D721Med (cell line): ENCODE results near the gene SERPINB12.

Source experiments
- DNase-seq: peaks from one replicate; pipeline ENCODE4 v3.0.0; 2011; ENCODE audit warnings: low spot score; ENCODE audit not compliant: insufficient read length
- FAIRE-seq: peaks from 2 replicates; lab custom pipeline; 2011; peaks lifted over from hg19 to GRCh38; lab: Jason Lieb, UNC
- TF ChIP-seq, protein P1 (sequence below): IDR thresholded peaks from 2 replicates; pipeline ENCODE4 v1.5.1; 2012; ENCODE audit warnings: mild to moderate bottlenecking, control low read depth; ENCODE audit not compliant: insufficient read depth; ENCODE audit errors: missing control alignments

The SERPINB12 gene

DNA sequence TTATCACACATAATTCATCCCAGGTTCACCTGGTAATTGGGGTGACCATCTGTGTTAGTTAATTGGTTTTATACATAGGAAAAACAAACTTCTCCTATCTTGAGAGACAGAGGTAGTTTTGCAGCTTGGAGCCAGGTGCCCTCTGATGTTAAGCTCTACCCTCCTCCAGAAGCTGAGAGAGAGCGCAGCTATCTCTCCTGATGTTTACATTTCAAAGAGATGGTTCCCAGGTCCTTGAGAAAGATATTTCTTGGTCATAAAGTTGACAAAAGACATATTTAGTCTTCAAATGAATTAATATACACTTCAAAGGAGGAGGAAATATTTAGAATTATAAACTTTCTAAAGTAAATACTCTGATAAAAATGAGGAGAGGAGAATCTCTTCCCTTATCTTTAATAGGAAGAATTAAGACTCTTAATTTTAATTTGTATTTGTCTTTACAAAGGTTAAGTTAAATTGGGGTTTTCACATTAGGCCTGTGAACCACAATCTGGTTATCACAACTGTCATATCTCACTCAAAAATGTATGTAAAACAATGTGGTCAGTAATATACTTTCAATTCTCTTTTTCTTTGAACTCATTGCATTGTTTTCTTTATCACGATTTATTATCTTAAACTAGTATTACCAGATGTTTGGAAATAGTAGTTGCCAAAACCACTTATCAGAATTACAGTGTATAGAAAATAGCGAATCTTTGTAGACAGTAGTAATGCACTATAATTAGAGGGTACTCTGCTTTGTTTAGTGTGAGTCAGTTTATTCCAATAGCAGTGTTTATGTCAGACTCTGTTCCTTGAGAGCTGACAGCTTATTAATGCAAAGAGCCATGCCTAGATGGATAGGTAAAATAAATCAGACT is 75.1 kb downstream of the SERPINB12 start:
- DNase-seq, result no peak
- TF ChIP-seq, protein P1, sequence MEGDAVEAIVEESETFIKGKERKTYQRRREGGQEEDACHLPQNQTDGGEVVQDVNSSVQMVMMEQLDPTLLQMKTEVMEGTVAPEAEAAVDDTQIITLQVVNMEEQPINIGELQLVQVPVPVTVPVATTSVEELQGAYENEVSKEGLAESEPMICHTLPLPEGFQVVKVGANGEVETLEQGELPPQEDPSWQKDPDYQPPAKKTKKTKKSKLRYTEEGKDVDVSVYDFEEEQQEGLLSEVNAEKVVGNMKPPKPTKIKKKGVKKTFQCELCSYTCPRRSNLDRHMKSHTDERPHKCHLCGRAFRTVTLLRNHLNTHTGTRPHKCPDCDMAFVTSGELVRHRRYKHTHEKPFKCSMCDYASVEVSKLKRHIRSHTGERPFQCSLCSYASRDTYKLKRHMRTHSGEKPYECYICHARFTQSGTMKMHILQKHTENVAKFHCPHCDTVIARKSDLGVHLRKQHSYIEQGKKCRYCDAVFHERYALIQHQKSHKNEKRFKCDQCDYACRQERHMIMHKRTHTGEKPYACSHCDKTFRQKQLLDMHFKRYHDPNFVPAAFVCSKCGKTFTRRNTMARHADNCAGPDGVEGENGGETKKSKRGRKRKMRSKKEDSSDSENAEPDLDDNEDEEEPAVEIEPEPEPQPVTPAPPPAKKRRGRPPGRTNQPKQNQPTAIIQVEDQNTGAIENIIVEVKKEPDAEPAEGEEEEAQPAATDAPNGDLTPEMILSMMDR, result no peak
- FAIRE-seq, result peak; percentile 97

DNA sequence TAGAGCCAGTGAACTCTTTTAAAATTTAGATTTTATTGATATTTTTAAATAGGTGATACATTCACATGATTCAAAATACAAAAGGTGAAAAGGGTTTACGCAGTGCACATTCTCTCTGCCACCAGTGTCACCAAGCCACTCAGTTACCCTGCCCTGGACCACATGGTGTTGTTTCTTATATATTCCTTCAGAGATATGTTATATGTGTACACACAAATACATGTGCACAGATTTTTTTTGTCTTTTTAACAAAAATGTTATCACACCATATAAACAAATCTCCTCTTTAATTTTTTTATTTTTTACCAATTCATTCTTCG is 75.7 kb downstream of the SERPINB12 start:
- no peak for DNase-seq
- FAIRE-seq, result no peak
- TF ChIP-seq, protein P1, result no peak
